ENCODE measurements around the gene TTR. TPM values are rescaled to one million over a fixed set of nuclear protein-coding genes. Genes with fewer than 3 reads are reported as not detected.

TTR gene
- total RNA-seq, 1 experiment from 2014 or later: not detected

DNA sequence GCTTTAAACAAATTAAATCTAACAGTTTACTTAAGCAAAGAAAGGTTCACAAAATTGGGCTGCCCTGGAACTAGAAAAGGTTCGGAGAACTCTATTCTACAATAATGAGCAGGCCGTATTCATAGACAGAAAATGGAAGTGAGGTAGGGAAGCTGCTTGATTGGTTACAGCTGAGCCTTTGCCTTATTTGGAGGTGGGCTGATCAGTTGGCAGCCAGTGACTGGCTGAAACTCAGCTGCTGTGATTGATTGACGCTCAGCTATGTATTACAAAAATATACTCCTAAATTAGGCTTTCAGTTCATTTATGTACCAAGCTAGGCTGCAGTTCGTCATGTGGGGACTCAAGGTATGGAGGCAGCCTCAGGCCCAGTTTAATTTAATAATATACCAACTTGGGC lies 42.3 kb upstream of the TTR start:
- intact Hi-C loops (cut with micrococcal nuclease): no loop called here
- ChIA-PET POLR2A (ENCODE audit: unreplicated experiment) (no interaction called here), CTCF (no interaction called here)
- no TSS peak for BruUV-seq (replicated peaks)
- Histone ChIP-seq H3K36me3 (ENCODE audit: low read depth, low read length) (no peaks in the 10 kb centered on the region), H4K20me1 (ENCODE audit: low read length) (no peaks in the 10 kb centered on the region), H3K27me3 (ENCODE audit: low read length) (no peaks in the 10 kb centered on the region), H3F3A (ENCODE audit: low read length, unreplicated experiment) (no peaks in the 10 kb centered on the region), H3K9ac (ENCODE audit: low read length) (no peak overlapping the region), H3K4me1 (ENCODE audit: insufficient read depth, low read length) (no peaks in the 10 kb centered on the region), H3K79me2 (ENCODE audit: low read length) (no peaks in the 10 kb centered on the region), H3K9me3 (ENCODE audit: low read length) (no peaks in the 10 kb centered on the region), H3K9me2 (replicated peaks; ENCODE audit: low read length) (no peaks in the 10 kb centered on the region), H2AFZ (ENCODE audit: low read length) (no peak overlapping the region), H3K4me2 (ENCODE audit: low read length) (no peak overlapping the region), H3K27ac (ENCODE audit: low read length) (no peak overlapping the region), H3K4me3 (ENCODE audit: low read length) (no peak overlapping the region)
- TF ChIP-seq EZH2 (IDR thresholded peaks at IDR 0.05; ENCODE audit: low read length, unreplicated experiment): no peak
- TF ChIP-seq, protein P1, sequence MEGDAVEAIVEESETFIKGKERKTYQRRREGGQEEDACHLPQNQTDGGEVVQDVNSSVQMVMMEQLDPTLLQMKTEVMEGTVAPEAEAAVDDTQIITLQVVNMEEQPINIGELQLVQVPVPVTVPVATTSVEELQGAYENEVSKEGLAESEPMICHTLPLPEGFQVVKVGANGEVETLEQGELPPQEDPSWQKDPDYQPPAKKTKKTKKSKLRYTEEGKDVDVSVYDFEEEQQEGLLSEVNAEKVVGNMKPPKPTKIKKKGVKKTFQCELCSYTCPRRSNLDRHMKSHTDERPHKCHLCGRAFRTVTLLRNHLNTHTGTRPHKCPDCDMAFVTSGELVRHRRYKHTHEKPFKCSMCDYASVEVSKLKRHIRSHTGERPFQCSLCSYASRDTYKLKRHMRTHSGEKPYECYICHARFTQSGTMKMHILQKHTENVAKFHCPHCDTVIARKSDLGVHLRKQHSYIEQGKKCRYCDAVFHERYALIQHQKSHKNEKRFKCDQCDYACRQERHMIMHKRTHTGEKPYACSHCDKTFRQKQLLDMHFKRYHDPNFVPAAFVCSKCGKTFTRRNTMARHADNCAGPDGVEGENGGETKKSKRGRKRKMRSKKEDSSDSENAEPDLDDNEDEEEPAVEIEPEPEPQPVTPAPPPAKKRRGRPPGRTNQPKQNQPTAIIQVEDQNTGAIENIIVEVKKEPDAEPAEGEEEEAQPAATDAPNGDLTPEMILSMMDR (conservative IDR thresholded peaks at IDR 0.05; ENCODE audit: low read depth, low read length): no peak
- TF ChIP-seq EZH2phosphoT487 (IDR thresholded peaks at IDR 0.05; ENCODE audit: borderline replicate concordance, low read length): no peak
- DNase-seq (no peak), ATAC-seq (no peak)

DNA sequence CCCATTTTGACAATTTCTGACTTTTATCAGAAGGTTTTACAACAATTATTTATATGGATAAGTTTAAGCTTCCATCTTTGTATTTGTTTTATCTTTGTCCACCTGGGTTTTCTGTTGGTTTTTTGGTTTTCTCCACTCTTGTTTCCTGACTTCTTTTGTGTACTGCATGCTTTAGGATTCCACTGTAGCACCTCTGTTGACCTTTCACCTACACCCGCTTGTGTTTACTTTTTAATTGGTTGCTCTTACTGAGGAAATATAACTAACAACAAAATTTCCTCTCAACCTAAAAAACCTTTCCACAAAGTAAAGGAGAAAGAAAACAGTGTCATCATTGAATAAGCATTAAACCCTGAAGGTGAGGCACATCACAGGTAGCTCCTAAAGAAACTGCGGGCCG lies 39.8 kb upstream of the TTR start:
- H3K9ac ChIP-seq (ENCODE audit: low read length): no peak overlapping the region
- CTCF ChIA-PET: no interaction called here
- no peaks in the 10 kb centered on the region for H4K20me1 ChIP-seq (ENCODE audit: low read length)
- no peak overlapping the region for H2AFZ ChIP-seq (ENCODE audit: low read length)
- no peak overlapping the region for H3K4me2 ChIP-seq (ENCODE audit: low read length)
- DNase-seq: no peak
- H3K27ac ChIP-seq (ENCODE audit: low read length): no peak overlapping the region
- H3K79me2 ChIP-seq (ENCODE audit: low read length): no peaks in the 10 kb centered on the region
- H3F3A ChIP-seq (ENCODE audit: low read length, unreplicated experiment): no peaks in the 10 kb centered on the region
- BruUV-seq (replicated peaks): no TSS peak
- no peaks in the 10 kb centered on the region for H3K36me3 ChIP-seq (ENCODE audit: low read depth, low read length)
- H3K27me3 ChIP-seq (ENCODE audit: low read length): no peaks in the 10 kb centered on the region
- H3K9me2 ChIP-seq (replicated peaks; ENCODE audit: low read length): no peaks in the 10 kb centered on the region
- H3K9me3 ChIP-seq (ENCODE audit: low read length): no peaks in the 10 kb centered on the region
- intact Hi-C loops (cut with micrococcal nuclease): no loop called here
- no peak overlapping the region for H3K4me3 ChIP-seq (ENCODE audit: low read length)
- peaks cover 7% of the 10 kb centered on the region; the same call in 1 of the 2 replicates for H3K4me1 ChIP-seq (ENCODE audit: insufficient read depth, low read length)
- POLR2A ChIA-PET (ENCODE audit: unreplicated experiment): no interaction called here
- no peak for ATAC-seq
- TF ChIP-seq, protein P1 (conservative IDR thresholded peaks at IDR 0.05; ENCODE audit: low read depth, low read length): no peak
- TF ChIP-seq EZH2 (IDR thresholded peaks at IDR 0.05; ENCODE audit: low read length, unreplicated experiment) (no peak), EZH2phosphoT487 (IDR thresholded peaks at IDR 0.05; ENCODE audit: borderline replicate concordance, low read length) (no peak)

DNA sequence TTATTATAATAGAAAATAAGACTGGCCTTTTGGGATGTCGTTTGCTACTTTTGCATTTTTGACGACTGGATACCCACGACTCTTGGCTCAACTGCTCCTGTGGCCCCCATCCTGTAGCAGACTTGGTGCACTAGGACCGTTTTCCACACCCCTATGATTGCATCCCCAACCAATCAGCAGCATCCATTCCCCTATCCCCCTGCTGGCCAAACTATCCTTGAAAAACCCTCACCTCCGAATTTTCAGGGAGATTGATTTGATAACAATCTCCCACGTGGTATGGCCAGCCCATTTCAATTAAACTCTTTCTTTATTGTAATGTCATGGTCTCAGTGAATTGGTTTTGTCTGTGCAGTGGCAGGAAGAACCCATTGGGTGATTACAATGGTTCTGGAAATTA lies 37.9 kb upstream of the TTR start:
- H3K27ac ChIP-seq (ENCODE audit: low read length): no peak overlapping the region
- no peak for ATAC-seq
- no peak overlapping the region for H2AFZ ChIP-seq (ENCODE audit: low read length)
- no peak overlapping the region for H3K9ac ChIP-seq (ENCODE audit: low read length)
- H3K36me3 ChIP-seq (ENCODE audit: low read depth, low read length): no peaks in the 10 kb centered on the region
- DNase-seq: peak; percentile 1
- no peaks in the 10 kb centered on the region for H3K9me3 ChIP-seq (ENCODE audit: low read length)
- no peaks in the 10 kb centered on the region for H4K20me1 ChIP-seq (ENCODE audit: low read length)
- no peak overlapping the region for H3K4me2 ChIP-seq (ENCODE audit: low read length)
- no peak overlapping the region for H3K4me3 ChIP-seq (ENCODE audit: low read length)
- BruUV-seq (replicated peaks): no TSS peak
- CTCF ChIA-PET: interaction anchor here (0.6 kb wide), 1 partner anchor 190 kb away, joined by 3 read pairs; no protein-coding TSS in a partner anchor
- TF ChIP-seq EZH2phosphoT487 (IDR thresholded peaks at IDR 0.05; ENCODE audit: borderline replicate concordance, low read length) (no peak), EZH2 (IDR thresholded peaks at IDR 0.05; ENCODE audit: low read length, unreplicated experiment) (no peak)
- TF ChIP-seq, protein P1 (conservative IDR thresholded peaks at IDR 0.05; ENCODE audit: low read depth, low read length): 0 out of 2 replicates have a peak, but pooled peaks have one; percentile 16
- intact Hi-C loops (cut with micrococcal nuclease): no loop called here
- H3K4me1 ChIP-seq (ENCODE audit: insufficient read depth, low read length): peaks cover 7% of the 10 kb centered on the region; the same call in 1 of the 2 replicates
- no peaks in the 10 kb centered on the region for H3K79me2 ChIP-seq (ENCODE audit: low read length)
- POLR2A ChIA-PET (ENCODE audit: unreplicated experiment): no interaction called here
- no peaks in the 10 kb centered on the region for H3K27me3 ChIP-seq (ENCODE audit: low read length)
- H3K9me2 ChIP-seq (replicated peaks; ENCODE audit: low read length): no peaks in the 10 kb centered on the region
- no peaks in the 10 kb centered on the region for H3F3A ChIP-seq (ENCODE audit: low read length, unreplicated experiment)
